ENCODE results near the gene PITPNC1. TPM values are rescaled to one million over a fixed set of nuclear protein-coding genes. Genes with fewer than 3 reads are reported as not detected.

The PITPNC1 gene
- total RNA-seq, 1 experiment from 2014 or later, result 37.5 TPM

DNA sequence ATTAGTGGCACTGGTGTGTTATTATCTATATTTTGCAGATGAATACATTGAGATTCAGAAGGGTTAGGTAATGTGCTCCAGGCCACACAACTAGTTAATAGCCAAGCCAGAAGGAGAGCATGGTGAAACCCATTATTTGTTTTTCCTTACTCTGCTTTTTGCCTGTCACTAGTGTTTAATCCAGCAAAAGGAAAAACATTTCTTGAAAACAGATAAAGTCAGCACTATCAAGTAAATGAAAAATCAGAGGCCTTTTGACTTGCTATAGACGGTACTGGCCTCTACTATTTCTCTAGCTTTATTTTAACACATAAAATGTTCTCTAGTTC, 4.8 kb downstream of the PITPNC1 start:
- Histone ChIP-seq H3K9ac (ENCODE audit: extremely low read depth, insufficient read length, low read length) (no peak overlapping the region), H3T11ph (ENCODE audit: low read length) (no peak overlapping the region), H2BK20ac (ENCODE audit: low read depth, low read length, poor library complexity, severe bottlenecking) (no peak overlapping the region), H3K79me1 (ENCODE audit: insufficient read depth, low read depth, low read length, poor library complexity, severe bottlenecking) (no peaks in the 10 kb centered on the region), H2BK120ac (ENCODE audit: low read depth, low read length, poor library complexity, severe bottlenecking) (no peak overlapping the region), H2AK5ac (ENCODE audit: insufficient read length, low read length) (no peak overlapping the region), H2AFZ (ENCODE audit: low read length) (no peak overlapping the region), H4K8ac (replicated peaks; ENCODE audit: insufficient read length, low read depth, low read length) (no peak overlapping the region), H4K91ac (ENCODE audit: insufficient read length, low read depth, low read length) (no peak overlapping the region), H3K4me1 (ENCODE audit: insufficient read depth, low read length) (peaks cover 2% of the 10 kb centered on the region; the same call in 1 of the 2 replicates), H3K18ac (ENCODE audit: insufficient read length, low read depth, low read length) (no peak overlapping the region), H3K4ac (ENCODE audit: low read depth, low read length) (no peak overlapping the region), H3K9me3 (ENCODE audit: control insufficient read depth, low read depth, low read length) (no peaks in the 10 kb centered on the region), H4K5ac (ENCODE audit: insufficient read length, low read depth, low read length) (no peak overlapping the region), H2BK15ac (ENCODE audit: low read depth, low read length) (no peak overlapping the region), H3K23ac (ENCODE audit: insufficient read length, low read depth, low read length) (no peak overlapping the region), H4K20me1 (ENCODE audit: control insufficient read depth, insufficient read depth, insufficient read length) (no peaks in the 10 kb centered on the region), H3K79me2 (ENCODE audit: insufficient read depth, low read length) (peaks cover 6% of the 10 kb centered on the region; the same call in 1 of the 2 replicates), H3K27me3 (ENCODE audit: insufficient read depth, low read length) (no peaks in the 10 kb centered on the region), H3K56ac (ENCODE audit: insufficient read length, low read depth, low read length) (no peak overlapping the region), H3K27ac (ENCODE audit: insufficient read length, low read depth, low read length) (no peak overlapping the region), H3K4me2 (ENCODE audit: insufficient read depth, insufficient read length, low read length) (no peak overlapping the region), H2BK5ac (ENCODE audit: insufficient read length, low read length) (no peak overlapping the region), H2BK12ac (ENCODE audit: insufficient read length, low read depth, low read length) (no peak overlapping the region), H3K14ac (ENCODE audit: insufficient read depth, low read length) (no peak overlapping the region), H3K23me2 (ENCODE audit: insufficient read length, low read depth, low read length, poor library complexity, severe bottlenecking) (peaks cover 4% of the 10 kb centered on the region)
- H3K27ac Mint-ChIP-seq, result peak overlapping the region in 1 of 3 experiments; percentile 77; a peak in 1 of 7 replicates
- WGBS (ENCODE audit: extremely low coverage, insufficient read length, low lambda C conversion rate), result no CpG with 5 or more reads among the region's 1 CpG
- peaks cover 10 to 18% of the 10 kb centered on the region in 2 experiments for H3K4me1 Mint-ChIP-seq
- H3K27me3 Mint-ChIP-seq (ENCODE audit: low read depth), result no peaks in the 10 kb centered on the region; the same call in 1 of the 2 replicates
- H3K9me3 Mint-ChIP-seq, result peaks cover 8 to 12% of the 10 kb centered on the region in 2 experiments
- DNase-seq, result no peak
- TF ChIP-seq, protein P1, sequence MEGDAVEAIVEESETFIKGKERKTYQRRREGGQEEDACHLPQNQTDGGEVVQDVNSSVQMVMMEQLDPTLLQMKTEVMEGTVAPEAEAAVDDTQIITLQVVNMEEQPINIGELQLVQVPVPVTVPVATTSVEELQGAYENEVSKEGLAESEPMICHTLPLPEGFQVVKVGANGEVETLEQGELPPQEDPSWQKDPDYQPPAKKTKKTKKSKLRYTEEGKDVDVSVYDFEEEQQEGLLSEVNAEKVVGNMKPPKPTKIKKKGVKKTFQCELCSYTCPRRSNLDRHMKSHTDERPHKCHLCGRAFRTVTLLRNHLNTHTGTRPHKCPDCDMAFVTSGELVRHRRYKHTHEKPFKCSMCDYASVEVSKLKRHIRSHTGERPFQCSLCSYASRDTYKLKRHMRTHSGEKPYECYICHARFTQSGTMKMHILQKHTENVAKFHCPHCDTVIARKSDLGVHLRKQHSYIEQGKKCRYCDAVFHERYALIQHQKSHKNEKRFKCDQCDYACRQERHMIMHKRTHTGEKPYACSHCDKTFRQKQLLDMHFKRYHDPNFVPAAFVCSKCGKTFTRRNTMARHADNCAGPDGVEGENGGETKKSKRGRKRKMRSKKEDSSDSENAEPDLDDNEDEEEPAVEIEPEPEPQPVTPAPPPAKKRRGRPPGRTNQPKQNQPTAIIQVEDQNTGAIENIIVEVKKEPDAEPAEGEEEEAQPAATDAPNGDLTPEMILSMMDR (conservative IDR thresholded peaks at IDR 0.05), result no peak
- no peak overlapping the region for H3K4me3 Mint-ChIP-seq
- peaks cover 25 to 28% (median 28%) of the 10 kb centered on the region in 3 experiments for H3K36me3 Mint-ChIP-seq (ENCODE audit: insufficient read depth in 1 of 3, low read depth in 3 of 3)

All from H9 (cell line).